K562 (cell line): ENCODE measurements around the gene ACTC1. TPM values are rescaled to one million over a fixed set of nuclear protein-coding genes. Genes with fewer than 3 reads are reported as not detected.

Source experiments
- ATAC-seq: fragments of 200-7000 bp; cut with Tn5 transposase; 3 replicates; pipeline ENCODE4 v1.9.1; 2020; ENCODE audit warnings: moderate library complexity
- BruUV-seq: library from RNA; stranded (reverse); fragments of 400-500 nt; replicated peaks from 2 replicates; lab custom pipeline; 2021; lab: Mats Ljungman, UMichigan
- CTCF ChIA-PET: fragments of 300-600 bp; formaldehyde crosslinking; extraction: SDS; loops from one replicate; lab custom pipeline; 2021; ENCODE audit warnings: low intra/inter-chr PET ratio; lab: Yijun Ruan, JAX
- POLR2A ChIA-PET: fragments of 300-600, 350-650 bp; sonication (Branson Sonifier 250); formaldehyde crosslinking; extraction: SDS; loops from one replicate; lab custom pipeline; 2021; ENCODE audit warnings: antibody characterized with exemption, inconsistent platforms; lab: Yijun Ruan, JAX
- DNase-seq, 4 experiments: peaks; one replicate each; pipeline versions ENCODE4 v3.0.0 to v3.0.0-alpha.2; 2011 to 2018; ENCODE audit warnings: low spot score in 3 of 4, mixed read lengths in 3 of 4; ENCODE audit errors: extremely low read depth in 1 of 4
- FAIRE-seq: peaks from 2 replicates; lab custom pipeline; 2011; peaks lifted over from hg19 to GRCh38; lab: Jason Lieb, UNC
- H2AFZ ChIP-seq: 2 replicates; pipeline ENCODE4 v1.6.0; 2011; ENCODE audit warnings: low read depth, low read length, control low read depth, inconsistent platforms
- H3K27ac ChIP-seq: fragments of 200-600 bp; 3 replicates; pipeline ENCODE4 v1.8.0; 2011; ENCODE audit warnings: low read depth, mild to moderate bottlenecking, control low read depth, inconsistent platforms, low read length, moderate library complexity, mixed read lengths; ENCODE audit errors: extremely low read depth
- H3K27me3 ChIP-seq, 2 experiments: fragments of 300-600 bp in 1 of 2; 2 replicates in 1 of 2; 3 replicates in 1 of 2; pipeline versions ENCODE4 v1.6.0 to v1.8.0; 2011; ENCODE audit warnings: inconsistent platforms in 2 of 2, low read length in 2 of 2, mild to moderate bottlenecking in 1 of 2, mixed read lengths in 1 of 2, moderate library complexity in 1 of 2; ENCODE audit not compliant: control insufficient read depth in 2 of 2, insufficient read depth in 2 of 2
- H3K36me3 ChIP-seq: fragments of 300-600 bp; 3 replicates; pipeline ENCODE4 v1.8.0; 2011; ENCODE audit warnings: mild to moderate bottlenecking, low read length, inconsistent platforms; ENCODE audit not compliant: control insufficient read depth, insufficient read depth
- H3K4me1 ChIP-seq, 2 experiments: fragments of 200-600 bp in 1 of 2; replicated peaks in 1 of 2; 2 replicates in 1 of 2; 3 replicates in 1 of 2; pipeline versions ENCODE4 v1.5.1 to v1.8.0; 2011; ENCODE audit warnings: inconsistent platforms in 2 of 2, low read length in 2 of 2, mild to moderate bottlenecking in 1 of 2, mixed read lengths in 1 of 2, moderate library complexity in 1 of 2; ENCODE audit not compliant: control insufficient read depth in 2 of 2, insufficient read depth in 2 of 2
- H3K4me2 ChIP-seq: 2 replicates; pipeline ENCODE4 v1.6.1; 2011; ENCODE audit warnings: low read length, control low read depth, inconsistent platforms, mixed read lengths; ENCODE audit not compliant: insufficient read depth
- H3K4me3 ChIP-seq: fragments of 200-600 bp; sonication (generic), shearing (Covaris generic); 2 replicates; pipeline ENCODE4 v1.5.1; 2016; ENCODE audit warnings: control low read depth, inconsistent platforms
- H3K79me2 ChIP-seq: fragments of 200-600 bp; 3 replicates; pipeline ENCODE4 v1.8.0; 2011; ENCODE audit warnings: low read length, inconsistent platforms; ENCODE audit not compliant: control insufficient read depth, insufficient read depth
- H3K9ac ChIP-seq, 2 experiments: 2 replicates each; pipeline versions ENCODE4 v1.6.0 to v1.6.1; 2011; ENCODE audit warnings: low read depth in 2 of 2, low read length in 2 of 2, control low read depth in 1 of 2, inconsistent platforms in 1 of 2, mild to moderate bottlenecking in 1 of 2, mixed read lengths in 1 of 2; ENCODE audit not compliant: insufficient read depth in 1 of 2
- H3K9me1 ChIP-seq: one replicate; pipeline ENCODE4 v1.6.0; 2011; ENCODE audit warnings: inconsistent platforms, mild to moderate bottlenecking, low read length, moderate library complexity; ENCODE audit not compliant: control insufficient read depth, insufficient read depth
- H3K9me3 ChIP-seq: replicated peaks from 2 replicates; pipeline ENCODE4 v1.5.1; 2011; ENCODE audit warnings: low read depth, low read length, inconsistent platforms; ENCODE audit not compliant: control insufficient read depth, insufficient read depth
- H4K20me1 ChIP-seq: replicated peaks from 2 replicates; pipeline ENCODE4 v1.6.1; 2011; ENCODE audit warnings: low read length, inconsistent platforms, mixed read lengths; ENCODE audit not compliant: control insufficient read depth, insufficient read depth
- E2F3 ChIP-seq: fragments of 250-450 bp; sonication (Bioruptor Pico); IDR thresholded peaks from 2 replicates; pipeline ENCODE4 v1.4.0; 2020; ENCODE audit warnings: mild to moderate bottlenecking
- NFIC ChIP-seq: fragments of 450-650 bp; IDR thresholded peaks from 2 replicates; pipeline ENCODE4 v1.6.1; 2017; ENCODE audit warnings: mild to moderate bottlenecking, inconsistent platforms
- PKNOX1 ChIP-seq: fragments of 450-650 bp; IDR thresholded peaks from 2 replicates; pipeline ENCODE4 v1.6.1; 2016
- WGBS: fragments of 100-300 bp; shearing (Covaris generic); methylation state at CpG from one replicate; pipeline ENCODE4 v1.1.6; 2016; ENCODE audit warnings: low coverage, mixed read lengths; ENCODE audit not compliant: insufficient coverage; ENCODE audit errors: missing lambda C conversion rate; 5-methylcytosine and 5-hydroxymethylcytosine counted together
- in situ Hi-C: fragments of 300-500 bp; cut with MboI; formaldehyde crosslinking; loops from 4 replicates; pipeline ENCODE4 v1.15.0; 2018; ENCODE audit warnings: inconsistent platforms, mixed read lengths
- intact Hi-C: fragments of 100-400 bp; cut with micrococcal nuclease; formaldehyde crosslinking; loops from 2 replicates; pipeline ENCODE4 v1.14.2; 2022
- polyA plus RNA-seq, 8 experiments: library from polyadenylated mRNA; depleted of rRNA in 4 of 8; stranded (reverse) in 5 of 8; unstranded in 3 of 8; fragments of >200 nt; fragmentation: Nextera tagmentation in 2 of 8; fragmentation: Illumina TruSeq in 1 of 8; extraction: Ambion mirVana in 2 of 8; extraction: Trizol in 1 of 8; gene quantifications; 2 replicates each; pipeline versions ENCODE4 v1.2.1 to v1.2.3, GENCODE V29; 2011 to 2014; ENCODE audit warnings: inconsistent platforms in 1 of 8, missing spikeins in 1 of 8
- total RNA-seq, 7 experiments: library from RNA; depleted of rRNA in 6 of 7; stranded (reverse); fragments of >200 nt in 6 of 7; fragmentation: Illumina TruSeq in 2 of 7; extraction: Trizol in 2 of 7; gene quantifications; 2 replicates each; pipeline versions ENCODE4 v1.2.1 to v1.2.3, GENCODE V29; 2011 to 2021; ENCODE audit warnings: low replicate concordance in 1 of 7

ACTC1 gene
- total and polyA plus RNA-seq, 9 of the 15 experiments (the other 6 are each of a cell fraction or from before 2014, with no cell fraction given), result 0.08 to 0.84 (median 0.17) TPM; not detected in 3

GRCh38 chr15:34802803-34803750 lies 7.7 kb upstream of the ACTC1 start:
- peaks cover 5 to 11% of the 10 kb centered on the region in 2 experiments; a peak in 4 of 5 replicates for H3K4me1 ChIP-seq
- no peak overlapping the region for H3K27ac ChIP-seq
- BruUV-seq, result no TSS peak
- intact Hi-C loops, result no loop called here
- CTCF ChIA-PET, result no interaction called here
- no peak for ATAC-seq
- 0 out of 2 replicates have a peak, but pooled peaks cover 3% of the 10 kb centered on the region for H3K9me3 ChIP-seq
- no peak overlapping the region for H3K9ac ChIP-seq
- peak overlapping the region; percentile 30; the same call in 1 of the 2 replicates for H2AFZ ChIP-seq
- POLR2A ChIA-PET, result interaction anchor here (0.6 kb wide), 1 partner anchor 181 kb away, joined by 3 read pairs; no protein-coding TSS in a partner anchor
- no peaks in the 10 kb centered on the region for H4K20me1 ChIP-seq
- TF ChIP-seq E2F3 (CRISPR knock-in tag) (no peak), PKNOX1 (no peak), NFIC (peak; percentile 93)
- TF ChIP-seq, all 486 proteins: peak for 1
- Histone ChIP-seq H3K4me3 (no peak overlapping the region), H3K79me2 (no peaks in the 10 kb centered on the region), H3K27me3 (no peaks in the 10 kb centered on the region), H3K36me3 (no peaks in the 10 kb centered on the region), H3K9me1 (no peaks in the 10 kb centered on the region), H3K4me2 (no peak overlapping the region)
- in situ Hi-C loops, result no loop called here
- FAIRE-seq, result no peak
- DNase-seq, result peak in 1 of 4 experiments; percentile 37
- 40% methylated on average over 7 of the region's 7 CpGs for WGBS
